ENCODE results near the gene TM7SF3. TPM values are rescaled to one million over a fixed set of nuclear protein-coding genes. Genes with fewer than 3 reads are reported as not detected.

Gene TM7SF3
- total and polyA plus RNA-seq, 2 donors (not counting 3 experiments of a cell fraction or from before 2014, with no cell fraction given), result 54.8 to 70.7 TPM

DNA sequence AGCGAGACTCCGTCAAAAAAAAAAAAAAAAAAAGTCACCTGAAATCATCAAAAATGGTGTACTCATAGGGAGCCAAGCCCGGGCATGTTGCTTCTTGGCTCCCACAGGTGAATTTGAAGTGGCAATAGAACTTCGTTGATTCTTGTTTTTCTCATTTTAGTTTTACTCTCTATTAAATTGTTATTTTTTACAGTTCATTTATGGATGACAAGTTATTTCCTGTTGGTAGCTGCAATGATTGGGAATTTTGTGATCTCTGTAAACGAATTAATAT lies 1.3 kb downstream of the TM7SF3 start:
- Histone ChIP-seq H3K4me2 (ENCODE audit: insufficient read depth, low read length) (peak overlapping the region; percentile 80), H3K9me3 (replicated peaks; ENCODE audit: control insufficient read depth, insufficient read depth, low read length) (no peaks in the 10 kb centered on the region), H3K27me3 (ENCODE audit: control insufficient read depth in 2 of 2, insufficient read depth in 2 of 2, low read length in 2 of 2) (no peaks in the 10 kb centered on the region), H3K27ac (ENCODE audit: insufficient read depth, low read depth, low read length) (no peak overlapping the region), H3K4me1 (ENCODE audit: control insufficient read depth, extremely low read depth, insufficient read depth, low read length) (peaks cover 11% of the 10 kb centered on the region), H4K20me1 (replicated peaks; ENCODE audit: control insufficient read depth, extremely low read depth, insufficient read depth, low read length) (no peaks in the 10 kb centered on the region), H3K36me3 (ENCODE audit: control insufficient read depth in 2 of 2, extremely low read depth in 1 of 2, insufficient read depth in 2 of 2, low read length in 2 of 2) (peaks cover 0 to 3% of the 10 kb centered on the region in 2 experiments), H3K79me2 (ENCODE audit: control insufficient read depth, insufficient read depth, low read length) (peaks cover 18% of the 10 kb centered on the region), H3K9ac (replicated peaks; ENCODE audit: extremely low read depth, insufficient read depth, low read length) (no peak overlapping the region), H2AFZ (ENCODE audit: low read depth, low read length) (no peak overlapping the region), H3K9me1 (replicated peaks; ENCODE audit: control insufficient read depth, extremely low read depth, insufficient read depth, low read length) (no peaks in the 10 kb centered on the region), H3K4me3 (replicated peaks in 1 of 3; ENCODE audit: insufficient read depth in 1 of 3, low read depth in 1 of 3, low read length in 3 of 3) (peak overlapping the region in 1 of 3 experiments; percentile 89)
- DNase-seq (ENCODE audit: low read depth, low spot score) (no peak), FAIRE-seq (no peak)
- dilution Hi-C loops (cut with MboI; ENCODE audit: extremely low pct_ligation_motif_present, low sequenced_read_pairs) (no loop called here), intact Hi-C loops (cut with micrococcal nuclease) (loop anchor here (10.0 kb wide), 2 partner anchors 308 to 372 kb away; no protein-coding TSS in a partner anchor)
- ChIA-PET CTCF (interaction anchor here (1.1 to 4.8 kb wide), 10 partner anchors 10 to 291 kb away, joined by 3 to 268 read pairs (median 6); partner anchors contain the start of gene ITPR2), POLR2A (interaction anchor here (0.7 kb wide), 1 partner anchor 245 kb away, joined by 5 read pairs; no protein-coding TSS in a partner anchor)
- BruUV-seq (replicated peaks), result no TSS peak
- TF ChIP-seq POLR2AphosphoS5 (IDR thresholded peaks at IDR 0.05; ENCODE audit: insufficient read depth, low read depth, low read length), result no peak
- TF ChIP-seq MYC (IDR thresholded peaks at IDR 0.05; ENCODE audit: low read depth, low read length), result no peak
- TF ChIP-seq FOS (IDR thresholded peaks at IDR 0.05; ENCODE audit: borderline replicate concordance, insufficient read depth, low read length), result no peak
- TF ChIP-seq JUN (IDR thresholded peaks at IDR 0.05; ENCODE audit: borderline replicate concordance, insufficient read depth, insufficient read length, low read depth), result no peak
- no peak for TF ChIP-seq GATA2 (IDR thresholded peaks at IDR 0.05; ENCODE audit: insufficient read depth, insufficient read length, low read depth, low read length)
- TF ChIP-seq, protein P1, sequence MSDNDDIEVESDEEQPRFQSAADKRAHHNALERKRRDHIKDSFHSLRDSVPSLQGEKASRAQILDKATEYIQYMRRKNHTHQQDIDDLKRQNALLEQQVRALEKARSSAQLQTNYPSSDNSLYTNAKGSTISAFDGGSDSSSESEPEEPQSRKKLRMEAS (IDR thresholded peaks at IDR 0.05; ENCODE audit: insufficient read depth, insufficient read length), result no peak
- no peak for TF ChIP-seq POLR2A (IDR thresholded peaks at IDR 0.05; ENCODE audit: low read depth, low read length)
- TF ChIP-seq, protein P2, sequence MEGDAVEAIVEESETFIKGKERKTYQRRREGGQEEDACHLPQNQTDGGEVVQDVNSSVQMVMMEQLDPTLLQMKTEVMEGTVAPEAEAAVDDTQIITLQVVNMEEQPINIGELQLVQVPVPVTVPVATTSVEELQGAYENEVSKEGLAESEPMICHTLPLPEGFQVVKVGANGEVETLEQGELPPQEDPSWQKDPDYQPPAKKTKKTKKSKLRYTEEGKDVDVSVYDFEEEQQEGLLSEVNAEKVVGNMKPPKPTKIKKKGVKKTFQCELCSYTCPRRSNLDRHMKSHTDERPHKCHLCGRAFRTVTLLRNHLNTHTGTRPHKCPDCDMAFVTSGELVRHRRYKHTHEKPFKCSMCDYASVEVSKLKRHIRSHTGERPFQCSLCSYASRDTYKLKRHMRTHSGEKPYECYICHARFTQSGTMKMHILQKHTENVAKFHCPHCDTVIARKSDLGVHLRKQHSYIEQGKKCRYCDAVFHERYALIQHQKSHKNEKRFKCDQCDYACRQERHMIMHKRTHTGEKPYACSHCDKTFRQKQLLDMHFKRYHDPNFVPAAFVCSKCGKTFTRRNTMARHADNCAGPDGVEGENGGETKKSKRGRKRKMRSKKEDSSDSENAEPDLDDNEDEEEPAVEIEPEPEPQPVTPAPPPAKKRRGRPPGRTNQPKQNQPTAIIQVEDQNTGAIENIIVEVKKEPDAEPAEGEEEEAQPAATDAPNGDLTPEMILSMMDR (IDR thresholded peaks at IDR 0.05; ENCODE audit: extremely low read depth in 1 of 2, insufficient read depth in 1 of 2, low read depth in 1 of 2, low read length in 2 of 2), result no peak
- no peak for TF ChIP-seq EZH2 (IDR thresholded peaks at IDR 0.05; ENCODE audit: borderline replicate concordance, low read depth, low read length, severe bottlenecking)

Data from endothelial cell of umbilical vein (primary cell).